Measurements from ENCODE around the gene PTTG1IP.
"Not testable (repeated sequence)": the region's sequence is repeated elsewhere in the genome, so short reads cannot be mapped to it uniquely, and the experiment has no call there.

PTTG1IP gene, protein sequence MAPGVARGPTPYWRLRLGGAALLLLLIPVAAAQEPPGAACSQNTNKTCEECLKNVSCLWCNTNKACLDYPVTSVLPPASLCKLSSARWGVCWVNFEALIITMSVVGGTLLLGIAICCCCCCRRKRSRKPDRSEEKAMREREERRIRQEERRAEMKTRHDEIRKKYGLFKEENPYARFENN

DNA sequence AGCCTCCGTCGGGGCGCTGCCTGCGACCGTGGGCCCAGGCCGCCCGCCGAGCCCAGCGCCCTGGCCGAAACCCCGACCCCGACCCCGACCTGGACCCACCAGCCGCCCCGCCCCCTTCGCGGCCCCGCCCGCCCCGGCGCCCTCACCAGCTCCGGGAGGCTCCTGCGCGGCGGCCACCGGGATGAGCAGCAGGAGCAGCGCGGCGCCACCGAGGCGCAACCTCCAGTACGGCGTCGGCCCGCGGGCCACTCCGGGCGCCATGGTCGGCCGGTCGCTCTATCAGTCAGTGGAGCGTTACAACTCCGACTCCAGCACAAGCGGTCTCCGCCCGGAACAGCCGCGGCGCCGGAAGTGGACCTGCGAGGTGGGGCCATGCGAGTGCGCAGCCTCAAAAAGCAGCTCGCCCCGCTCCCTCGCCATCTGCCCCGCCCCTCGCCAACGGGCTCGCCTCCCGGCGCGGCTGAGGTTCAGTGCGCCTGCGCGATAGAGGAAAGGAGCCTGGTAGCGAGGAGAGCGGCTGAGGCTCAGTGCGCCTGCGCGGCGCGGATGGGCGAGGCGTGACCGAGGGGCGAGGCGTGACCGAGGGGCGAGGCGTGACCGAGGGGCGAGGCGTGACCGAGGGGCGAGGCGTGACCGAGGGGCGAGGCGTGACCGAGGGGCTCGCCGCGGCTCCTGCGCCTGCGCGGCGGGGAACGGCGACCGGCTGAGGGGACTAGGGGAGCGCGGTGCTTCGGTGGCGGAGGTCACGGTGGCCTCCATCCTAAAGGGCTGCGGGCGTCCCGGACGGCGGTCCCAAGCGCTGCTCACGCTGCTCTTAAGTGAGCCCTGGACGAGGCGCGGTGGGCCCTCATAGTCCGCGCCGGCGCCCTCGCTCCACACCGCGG, at the start of gene PTTG1IP:
PTTG1IP (minus strand) TSS at position 335 of the 884 bp plus-strand sequence; CDS start at position 261, 74 bp downstream.
- DNase-seq: peak; percentile 99

DNA sequence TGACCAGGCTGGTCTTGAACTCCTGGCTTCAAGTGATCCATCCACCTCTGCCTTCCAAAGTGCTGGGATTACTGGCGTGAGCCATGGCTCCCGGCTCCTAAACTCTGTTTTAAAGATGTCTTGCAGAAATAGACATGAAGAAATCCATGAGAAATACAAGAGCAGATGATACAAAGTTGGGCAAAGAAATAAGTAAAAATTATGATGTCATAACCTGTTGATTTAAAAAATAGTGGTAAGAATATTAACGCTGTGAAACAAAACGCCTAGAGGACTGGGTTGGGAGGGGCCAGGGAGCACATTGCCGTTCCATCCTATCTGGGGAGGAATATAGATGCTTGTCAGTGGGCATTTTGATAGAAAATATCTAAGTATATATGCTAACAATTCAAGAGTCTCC, 48.4 kb upstream of the PTTG1IP start:
- no peak for DNase-seq

DNA sequence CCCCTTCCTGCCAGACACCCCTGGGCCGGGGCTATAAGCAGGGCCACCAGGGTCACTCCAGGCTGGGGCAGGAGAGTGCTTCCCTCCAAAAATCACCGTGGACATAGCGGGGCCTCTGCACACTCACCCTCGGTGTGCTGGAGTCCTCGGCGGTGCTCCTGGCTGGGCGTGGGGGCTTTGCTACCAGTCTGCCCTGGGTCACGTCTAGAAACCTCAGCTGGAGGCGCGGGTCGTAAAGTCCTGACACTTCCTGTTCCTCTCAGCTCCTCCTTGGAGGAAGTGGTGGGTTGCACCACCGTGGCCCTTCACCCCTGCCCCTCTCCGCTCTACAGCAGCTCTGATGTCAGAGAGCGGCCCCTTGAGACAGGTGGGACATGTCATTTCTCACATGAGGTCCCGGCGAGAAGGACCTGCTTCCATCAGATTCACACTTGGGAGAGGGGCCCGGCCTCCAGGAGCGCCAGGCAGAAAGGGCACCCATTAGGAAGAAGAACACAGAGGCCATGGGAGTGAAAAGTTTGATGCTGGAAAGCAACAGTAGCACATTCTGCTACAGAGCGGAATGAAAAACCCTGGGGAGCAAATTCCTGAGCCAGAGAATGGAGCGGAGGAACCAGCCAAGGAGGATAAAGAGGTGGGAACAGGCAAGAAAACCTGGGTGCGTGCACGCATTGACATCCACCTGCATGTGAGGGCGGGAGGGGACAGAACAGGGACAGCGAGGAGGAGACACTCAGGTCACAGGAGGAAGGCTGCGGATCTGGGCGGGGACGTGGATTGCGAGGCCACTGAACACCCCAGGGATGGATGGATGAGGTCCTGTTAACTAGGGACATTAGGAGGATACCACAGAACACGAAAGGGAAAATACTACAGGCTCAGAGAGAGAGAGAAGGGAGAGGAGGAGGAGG, 47.5 kb upstream of the PTTG1IP start, which contains the start of gene ITGB2:
ITGB2 (minus strand) TSS at position 206 of the 911 bp plus-strand sequence. CDS start 10,117 bp downstream, outside the sequence.
- DNase-seq: peak; percentile 70

DNA sequence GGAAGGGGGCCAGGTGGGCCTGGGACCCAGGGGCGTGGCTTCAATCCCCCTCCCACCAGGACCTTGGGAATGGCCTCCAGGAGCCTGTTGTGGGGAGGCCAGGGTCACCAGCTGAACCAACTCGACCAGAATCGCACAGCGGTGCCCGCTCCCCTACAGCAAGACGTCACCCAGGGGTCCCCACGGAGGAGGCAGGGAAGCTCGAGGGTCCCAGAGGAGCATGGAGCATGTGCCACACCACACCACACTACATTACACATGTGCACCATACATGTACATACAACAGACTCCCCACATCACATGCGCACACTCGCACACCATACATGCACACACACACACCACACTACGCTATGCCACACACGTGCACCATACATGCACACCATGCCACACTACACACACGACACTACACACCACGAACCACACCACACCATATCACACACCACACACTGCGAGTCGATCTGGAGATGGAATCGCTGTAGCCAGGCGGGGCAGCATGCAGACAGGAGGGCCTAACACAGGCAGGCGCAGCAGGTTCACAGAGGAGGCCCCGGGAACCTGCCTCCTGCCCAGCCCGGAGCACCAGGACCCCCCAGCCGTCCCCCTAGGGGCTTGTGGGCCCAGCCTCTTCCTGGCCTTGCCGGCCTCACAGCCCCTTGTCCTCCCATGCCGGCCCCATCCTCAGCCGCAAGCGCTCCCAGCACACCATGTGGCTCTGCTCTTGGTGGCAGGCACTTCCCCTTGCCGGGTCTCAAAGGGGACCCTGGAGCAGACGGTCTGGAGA, 46.6 kb upstream of the PTTG1IP start:
- DNase-seq: no peak

DNA sequence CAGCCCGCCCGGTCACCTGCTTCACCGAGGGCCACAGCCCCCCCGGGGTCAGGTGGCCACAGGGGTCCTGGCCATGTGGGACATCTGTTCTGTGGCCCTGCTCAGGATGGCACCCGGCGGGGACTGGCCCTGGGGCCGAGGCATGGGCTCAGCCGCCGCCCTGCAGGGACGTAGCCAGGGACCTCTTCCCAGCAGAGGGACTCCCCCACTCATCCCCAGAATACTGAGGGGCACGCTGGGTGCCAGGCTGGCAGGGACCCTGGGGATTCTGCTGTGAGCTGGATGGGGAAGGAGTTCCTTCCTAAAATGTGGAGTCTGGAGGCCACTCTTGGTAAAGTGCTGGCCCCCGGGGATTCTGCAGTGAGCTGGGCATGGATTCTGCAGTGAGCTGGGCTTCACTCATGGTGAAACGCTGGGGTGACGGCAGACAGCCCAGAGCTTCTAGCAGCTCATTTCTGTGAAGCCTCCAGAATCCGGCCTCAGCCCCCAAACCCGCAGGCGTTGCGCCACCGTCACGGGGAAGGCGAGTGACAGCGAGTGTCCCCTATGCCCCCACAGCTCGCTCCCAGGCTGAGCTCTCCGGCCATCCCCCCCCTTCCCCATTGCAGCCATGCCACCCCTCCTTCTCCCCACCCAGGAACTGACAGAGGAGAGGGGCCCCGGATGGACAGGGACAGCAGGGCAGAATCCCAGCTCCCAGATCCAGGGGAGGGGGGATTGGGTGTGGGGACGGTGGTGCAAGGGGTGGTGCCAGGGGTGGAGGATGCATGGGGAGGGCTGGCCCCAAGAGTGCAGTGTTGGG, 45.8 kb upstream of the PTTG1IP start:
- no peak for DNase-seq

DNA sequence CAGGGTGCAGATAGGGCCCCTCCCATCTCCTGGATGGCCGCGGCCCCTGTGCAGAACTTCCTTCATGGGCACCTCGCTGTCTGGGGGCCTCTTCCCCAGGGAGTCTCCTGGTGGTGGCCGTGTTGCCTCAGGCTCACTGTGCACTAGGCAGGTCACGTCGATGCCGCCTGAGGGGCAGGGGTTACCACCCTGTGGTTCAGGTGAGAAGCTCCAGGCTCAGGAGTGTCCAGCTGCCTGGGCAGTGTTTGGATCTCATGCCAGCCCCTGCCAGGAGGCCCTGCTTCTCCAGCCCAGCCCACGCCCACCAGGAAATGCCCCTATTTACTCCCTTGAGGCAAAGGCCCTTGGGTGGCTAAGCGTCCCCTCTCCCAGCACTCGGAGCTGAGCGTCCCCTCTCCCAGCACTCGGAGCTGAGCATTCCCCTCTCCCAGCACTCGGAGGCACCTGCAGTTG, 45.1 kb upstream of the PTTG1IP start:
- DNase-seq: no peak

DNA sequence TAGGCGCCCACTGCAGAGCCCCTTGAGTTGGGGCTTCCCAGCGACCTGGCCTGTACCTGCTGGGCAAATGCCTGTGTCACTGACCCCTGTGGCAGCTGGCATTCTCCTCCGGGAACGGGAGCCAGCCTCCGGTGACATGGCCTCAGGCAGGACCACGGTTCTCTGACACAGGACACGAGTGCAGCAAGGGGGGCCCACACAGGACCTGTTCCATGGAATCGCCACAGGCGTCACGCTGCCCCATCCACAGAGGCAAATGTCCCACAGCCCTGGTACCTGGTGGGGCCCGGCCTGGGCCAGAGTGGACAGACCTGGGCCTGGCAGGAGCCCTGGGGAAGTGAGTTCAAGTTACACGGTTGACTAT, 44.6 kb upstream of the PTTG1IP start:
- no peak for DNase-seq

DNA sequence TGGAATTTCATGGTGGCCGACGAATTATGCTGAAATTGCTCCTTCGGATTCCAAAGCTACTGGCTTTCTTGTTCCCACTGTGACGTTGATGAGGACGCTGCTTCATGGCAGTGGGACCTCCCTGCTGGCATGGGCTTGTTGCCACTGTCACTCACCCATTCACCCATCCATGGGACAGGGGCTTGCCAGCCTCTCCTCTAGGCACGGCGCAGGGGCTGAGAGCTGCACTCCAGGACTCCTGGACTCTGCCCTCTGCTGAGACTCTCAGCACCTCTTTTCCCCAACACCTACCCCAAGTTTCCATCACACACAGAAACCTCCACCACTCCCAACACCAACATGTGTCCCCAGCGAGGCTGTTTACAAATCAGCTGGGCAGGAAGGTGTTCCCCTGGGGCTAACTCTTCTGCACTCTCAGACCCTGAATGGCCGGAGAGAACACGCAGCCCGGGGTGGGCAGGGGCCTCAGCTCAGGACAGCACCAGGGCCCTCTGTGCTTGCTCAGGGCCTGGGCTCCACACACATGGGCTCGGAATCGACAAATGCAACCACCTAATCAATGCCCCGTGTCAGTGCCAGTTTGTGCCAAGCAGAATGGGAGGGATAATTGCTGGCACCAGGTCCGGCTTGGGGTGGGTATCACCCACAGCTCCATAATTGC, 44.1 kb upstream of the PTTG1IP start:
- no peak for DNase-seq

DNA sequence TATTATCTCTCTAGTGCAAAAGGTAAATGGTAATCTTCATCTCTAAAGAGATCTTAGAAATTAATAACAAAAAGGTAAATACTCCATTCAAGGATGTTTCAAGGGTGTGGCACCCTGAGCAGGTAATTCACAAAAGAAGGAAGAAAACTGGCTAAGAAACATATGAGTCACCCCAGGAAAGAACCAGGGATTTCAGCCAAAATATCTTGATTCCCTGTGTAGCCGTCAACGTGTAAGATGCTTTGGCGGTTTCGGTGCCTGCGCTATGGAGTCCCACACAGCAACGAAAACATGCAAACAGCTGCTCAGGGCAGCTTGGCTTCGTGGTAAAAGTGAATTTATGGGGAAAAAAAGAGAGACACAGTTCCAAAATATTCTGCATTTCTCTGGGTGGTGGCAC, 43.5 kb upstream of the PTTG1IP start:
- no peak for DNase-seq

DNA sequence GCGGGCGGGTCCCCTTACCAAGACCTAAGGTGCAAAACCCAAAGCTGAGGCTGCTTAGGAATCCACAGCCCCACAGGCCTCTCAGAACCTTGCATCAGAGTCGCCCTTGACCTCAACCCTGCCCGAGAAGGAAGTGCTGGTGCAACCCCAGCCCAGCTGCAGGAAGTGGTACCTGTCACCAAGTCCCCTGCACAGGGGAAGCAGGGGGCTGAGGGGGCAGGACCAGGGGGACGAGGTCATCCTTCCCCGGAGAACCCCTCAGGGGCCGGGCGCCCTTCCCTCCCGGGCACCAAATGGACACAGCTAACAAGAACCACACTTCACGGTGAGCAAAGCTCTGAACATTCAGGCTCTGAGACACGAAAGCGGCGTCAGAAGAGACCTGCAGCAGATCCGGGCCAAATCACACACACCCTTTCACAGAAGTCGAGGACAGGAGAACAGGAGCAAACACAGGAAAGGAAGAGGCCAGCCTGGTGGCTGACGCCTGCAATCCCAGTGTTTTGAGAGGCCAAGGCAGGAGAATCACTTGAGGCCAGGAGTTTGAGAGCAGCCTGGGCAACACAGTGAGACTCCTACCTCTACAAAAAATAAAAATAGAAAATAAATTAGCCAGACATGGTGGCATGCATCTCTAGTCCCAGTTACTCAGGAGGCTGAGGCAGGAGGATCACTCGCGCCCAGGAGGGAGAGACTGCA, 40.8 kb upstream of the PTTG1IP start:
- peak; percentile 68 for DNase-seq

DNA sequence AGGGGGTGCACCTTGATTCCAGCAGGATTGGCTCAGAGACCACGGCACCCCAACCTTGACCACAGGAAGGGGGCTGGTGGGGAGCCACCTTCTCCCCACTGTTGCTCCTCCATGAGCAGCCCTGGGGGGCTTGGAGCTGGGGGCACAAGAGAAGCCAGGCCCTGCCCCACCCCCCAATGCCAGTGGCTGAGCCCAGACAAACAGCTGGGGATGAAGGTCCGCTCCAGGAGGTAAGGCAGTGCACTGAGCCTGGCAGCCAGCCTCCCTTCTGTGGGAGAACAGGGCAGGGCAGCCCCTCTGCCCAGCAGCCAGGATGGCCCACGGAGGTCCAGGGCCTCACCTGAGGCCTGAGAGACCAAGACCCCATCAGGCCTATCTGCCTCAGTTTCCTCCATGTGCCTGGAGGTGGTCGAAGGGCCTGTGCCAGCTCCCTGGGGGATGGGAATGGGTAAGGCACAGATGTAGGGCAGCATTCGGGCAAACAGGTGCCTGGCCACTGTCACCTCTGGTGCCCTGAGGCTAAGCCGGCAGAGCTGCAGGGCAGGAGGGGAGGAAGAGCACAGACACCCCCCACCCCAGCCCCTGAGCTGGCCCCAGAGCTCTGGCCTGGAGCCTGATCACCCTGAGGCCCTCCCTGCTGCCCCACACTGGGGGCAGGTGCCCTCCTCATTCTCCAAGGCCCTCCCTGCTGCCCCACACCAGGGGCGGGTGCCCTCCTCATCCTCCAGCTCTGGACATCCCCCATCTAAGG, 40.1 kb upstream of the PTTG1IP start:
- DNase-seq: no peak

DNA sequence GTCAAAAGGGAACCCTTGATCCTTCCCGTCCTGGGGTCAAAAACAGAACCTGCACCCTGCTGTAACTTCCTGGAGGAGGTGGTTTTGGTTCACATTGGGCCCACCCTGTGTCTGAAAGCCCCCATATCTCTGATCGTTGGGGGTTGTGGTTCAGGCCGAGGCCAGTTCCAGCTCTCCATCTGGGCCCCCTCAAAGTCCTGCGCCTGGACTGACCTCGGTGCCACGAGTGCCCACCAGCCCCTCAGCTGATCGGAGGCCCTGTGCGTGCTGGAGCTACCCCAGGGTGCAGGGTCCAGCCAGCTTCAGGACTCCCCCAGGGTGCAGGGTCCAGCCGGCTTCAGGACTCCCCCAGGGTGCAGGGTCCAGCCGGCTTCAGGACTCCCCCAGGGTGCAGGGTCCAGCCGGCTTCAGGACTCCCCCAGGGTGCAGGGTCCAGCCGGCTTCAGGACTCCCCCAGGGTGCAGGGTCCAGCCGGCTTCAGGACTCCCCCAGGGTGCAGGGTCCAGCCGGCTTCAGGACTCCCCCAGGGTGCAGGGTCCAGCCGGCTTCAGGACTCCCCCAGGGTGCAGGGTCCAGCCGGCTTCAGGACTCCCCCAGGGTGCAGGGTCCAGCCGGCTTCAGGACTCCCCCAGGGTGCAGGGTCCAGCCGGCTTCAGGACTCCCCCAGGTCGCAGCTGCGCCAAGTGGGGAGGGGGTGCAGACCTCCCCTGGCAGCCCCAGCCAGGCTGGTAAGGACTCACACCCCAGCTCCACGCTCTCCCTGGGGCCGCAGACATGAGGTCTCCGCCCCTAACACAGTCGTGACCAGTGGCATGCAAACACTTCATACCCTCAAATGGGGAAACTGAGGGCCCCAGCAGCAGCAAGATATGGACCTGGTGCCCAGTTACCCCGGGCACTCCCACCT, 39.3 kb upstream of the PTTG1IP start:
- not testable (repeated sequence) for DNase-seq

DNA sequence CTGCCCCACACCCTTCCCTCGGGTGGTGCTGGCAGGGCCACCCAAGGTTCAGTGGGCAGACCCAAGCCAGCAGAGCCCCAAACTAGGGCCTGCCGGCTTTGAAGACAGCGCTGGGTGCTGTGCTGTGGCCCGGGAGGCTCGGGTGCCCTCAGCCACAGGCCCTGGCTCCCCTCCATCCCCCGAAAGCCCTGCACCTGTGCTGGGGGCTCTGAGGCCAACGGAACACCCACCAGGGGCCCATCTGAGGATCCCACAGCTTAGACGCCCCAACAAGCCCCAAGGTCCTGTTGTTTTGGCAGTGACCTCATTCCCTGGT, 38.6 kb upstream of the PTTG1IP start:
- no peak for DNase-seq

DNA sequence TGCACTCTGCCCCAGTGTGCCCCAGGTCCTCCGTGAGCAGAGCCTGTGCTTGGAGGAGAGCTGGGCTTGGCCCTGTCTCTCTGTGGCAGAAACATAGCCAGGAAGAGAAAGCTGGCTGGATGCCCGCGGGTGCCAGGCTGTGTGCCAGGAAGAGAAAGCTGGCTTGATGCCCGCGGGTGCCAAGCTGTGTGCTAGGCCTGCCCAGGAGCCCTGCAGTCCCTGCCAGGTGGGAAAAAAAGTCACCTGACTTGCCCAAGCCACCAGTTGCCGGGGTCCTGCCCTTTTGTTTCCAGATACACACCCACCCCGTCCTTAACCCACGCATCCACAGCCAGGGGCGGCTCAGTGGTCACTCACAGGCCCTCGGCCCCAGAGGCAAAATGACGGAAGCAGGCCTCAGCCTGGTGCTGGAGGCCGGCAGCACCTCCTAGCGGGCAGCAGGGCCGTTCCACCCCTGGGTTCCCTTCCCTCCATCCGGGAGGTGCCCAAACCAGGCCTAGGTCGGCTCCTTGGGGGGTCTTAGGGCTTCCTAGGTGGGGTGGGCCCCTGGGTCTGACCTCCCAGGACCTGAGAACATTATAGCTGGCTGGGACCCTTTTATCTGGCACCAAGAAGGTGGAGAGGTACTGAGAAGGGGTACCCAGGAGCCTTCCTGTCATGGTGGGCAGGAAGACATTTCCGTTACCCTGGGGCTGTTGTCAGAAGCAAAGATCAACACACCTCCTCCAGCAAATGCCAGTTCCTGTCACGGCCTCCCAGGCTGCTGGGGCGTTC, 38.1 kb upstream of the PTTG1IP start:
- DNase-seq: peak; percentile 54

DNA sequence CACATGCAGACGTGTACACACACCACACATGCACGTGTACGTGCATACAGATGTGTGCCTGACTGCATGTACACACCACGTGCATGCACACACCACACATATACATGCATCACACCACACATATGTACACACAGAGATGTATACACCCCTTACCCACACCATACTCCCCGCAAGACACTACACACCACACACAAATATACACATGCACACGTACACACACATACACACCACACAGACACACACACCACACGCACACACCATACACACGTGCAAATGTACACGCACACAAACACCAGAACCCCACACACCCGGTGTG, 37.5 kb upstream of the PTTG1IP start:
- no peak for DNase-seq

DNA sequence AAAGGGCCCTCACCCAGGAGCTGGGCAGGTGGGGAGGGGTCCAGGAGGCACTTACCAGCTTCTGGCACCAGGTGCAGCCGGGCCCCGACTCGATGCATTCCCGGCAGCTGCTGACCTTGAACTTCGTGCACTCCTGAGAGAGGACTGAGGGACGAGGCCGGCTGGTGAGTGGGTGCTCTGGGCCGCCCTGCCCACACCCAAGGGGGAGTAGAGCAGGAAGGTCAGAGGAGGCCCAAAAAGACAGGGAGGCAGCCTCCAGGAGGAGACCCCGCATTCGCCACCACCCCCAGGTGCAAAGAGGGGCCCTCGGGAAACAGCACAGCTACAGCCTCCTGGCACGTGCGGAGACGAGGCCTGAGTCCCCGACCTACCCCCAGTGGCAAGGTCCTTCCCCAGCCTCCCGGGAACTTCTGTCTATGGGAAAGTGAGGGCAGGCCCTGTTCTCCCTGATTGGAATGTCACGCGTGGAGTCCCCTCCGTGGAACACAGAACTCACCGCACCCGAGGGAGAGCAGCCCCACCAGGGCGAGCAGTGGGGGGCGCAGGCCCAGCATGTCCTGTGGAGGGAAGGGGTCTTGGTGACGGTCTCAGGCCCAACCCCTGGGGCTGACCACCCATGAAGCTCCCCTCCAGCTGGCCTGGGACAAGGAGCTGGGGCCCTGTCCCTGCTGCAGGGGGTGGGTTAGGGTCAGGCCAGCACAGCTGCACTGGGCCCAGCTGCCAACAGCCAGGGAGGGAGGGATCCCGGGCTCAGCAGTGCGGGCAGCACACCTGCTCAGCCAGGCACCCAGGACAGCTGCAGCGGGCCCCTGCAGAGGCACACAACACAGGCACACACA, 37.0 kb upstream of the PTTG1IP start:
- DNase-seq: no peak

DNA sequence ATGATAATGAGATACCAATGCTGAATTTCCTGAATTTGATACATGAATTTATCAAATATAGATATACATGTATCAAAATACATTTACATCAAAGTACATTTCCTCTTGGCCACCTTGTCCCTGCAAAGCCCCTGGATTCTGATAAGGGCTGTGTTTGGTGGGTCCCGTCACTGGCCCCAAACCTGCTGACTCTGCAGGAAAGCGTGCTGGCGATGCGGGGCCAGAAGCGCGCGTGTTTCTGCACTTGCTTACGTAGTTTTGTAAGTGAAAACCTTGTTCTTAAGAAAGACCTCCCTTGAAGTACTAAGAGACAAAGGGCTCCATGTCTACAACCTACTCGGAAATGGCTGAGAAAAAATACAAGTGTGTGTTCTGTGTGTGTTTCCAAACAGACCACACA, 36.2 kb upstream of the PTTG1IP start:
- DNase-seq: no peak

All from CD4-positive, alpha-beta T cell treated with Interferon gamma for 1 hour (primary cell).